Forelimb muscle (tissue), 1 donor: ENCODE measurements around the gene BTBD7. TPM values are rescaled to one million over a fixed set of nuclear protein-coding genes. Genes with fewer than 3 reads are reported as not detected.
A peak's percentile ranks its signal among the peaks of the same experiment; 100 is the strongest.
"Not testable (repeated sequence)": the region's sequence is repeated elsewhere in the genome, so short reads cannot be mapped to it uniquely, and the experiment has no call there.

Experiments used
- DNase-seq: peaks from one replicate; pipeline ENCODE4 v3.0.0-alpha.2; 2013; ENCODE audit warnings: low read depth
- polyA plus RNA-seq: library from polyadenylated mRNA; unstranded; fragments of 120-200 nt; gene quantifications from one replicate; pipeline ENCODE4 v1.2.1, GENCODE V29; 2013; ENCODE audit not compliant: insufficient read length

The BTBD7 gene
- polyA plus RNA-seq, result 19.3 TPM

- DNase-seq, result peak; percentile 85
Observed at GRCh38 chr14:93332853-93333630, at the start of gene BTBD7. Gene BTBD7, minus strand, starts transcription at chr14:93333036. Its CDS starts 36,985 bp downstream, at chr14:93296051.

GRCh38 chr14:93381644-93382043 is 48.8 kb upstream of the BTBD7 start:
- no peak for DNase-seq

DNA sequence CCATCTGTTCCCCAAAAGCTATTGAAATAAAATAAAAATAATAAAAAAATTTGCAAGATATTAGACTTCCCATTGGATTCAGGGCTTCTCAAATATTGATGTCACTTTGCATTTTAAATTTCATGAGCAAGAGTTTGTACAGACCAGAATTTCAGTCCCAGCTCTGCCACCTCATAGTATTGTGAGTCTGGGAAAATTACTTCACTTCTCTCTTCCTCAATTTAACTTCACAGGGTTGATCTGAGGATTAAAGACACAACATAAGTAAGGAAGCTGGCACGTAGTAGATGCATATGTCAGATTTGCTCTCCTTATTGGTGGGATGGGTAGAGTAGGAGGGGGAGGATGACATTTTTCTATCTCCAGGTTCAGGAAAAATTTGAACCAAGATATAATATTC is 47.0 kb upstream of the BTBD7 start:
- no peak for DNase-seq

DNA sequence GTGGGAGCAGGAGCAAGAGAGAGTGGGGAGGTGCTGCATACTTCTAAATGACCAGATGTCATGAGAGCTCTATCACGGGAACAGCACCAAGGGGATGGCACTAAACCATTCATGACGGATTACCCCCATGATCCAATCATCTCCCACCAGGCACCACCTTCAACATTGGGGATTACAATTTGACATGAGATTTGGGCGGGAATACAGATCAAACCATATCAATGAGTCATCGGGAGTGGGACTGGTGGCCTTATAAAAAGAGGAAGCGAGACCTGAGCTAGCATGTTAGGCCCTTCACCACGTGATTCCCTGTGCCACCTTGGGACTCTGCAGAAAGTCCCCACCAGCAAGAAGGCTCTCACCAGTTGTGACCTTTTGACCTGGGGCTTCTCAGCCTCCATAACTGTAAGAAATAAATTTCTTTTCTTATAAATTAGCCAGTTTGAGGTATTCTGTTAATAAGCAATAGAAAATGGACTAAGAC is 42.9 kb upstream of the BTBD7 start:
- no peak for DNase-seq

DNA sequence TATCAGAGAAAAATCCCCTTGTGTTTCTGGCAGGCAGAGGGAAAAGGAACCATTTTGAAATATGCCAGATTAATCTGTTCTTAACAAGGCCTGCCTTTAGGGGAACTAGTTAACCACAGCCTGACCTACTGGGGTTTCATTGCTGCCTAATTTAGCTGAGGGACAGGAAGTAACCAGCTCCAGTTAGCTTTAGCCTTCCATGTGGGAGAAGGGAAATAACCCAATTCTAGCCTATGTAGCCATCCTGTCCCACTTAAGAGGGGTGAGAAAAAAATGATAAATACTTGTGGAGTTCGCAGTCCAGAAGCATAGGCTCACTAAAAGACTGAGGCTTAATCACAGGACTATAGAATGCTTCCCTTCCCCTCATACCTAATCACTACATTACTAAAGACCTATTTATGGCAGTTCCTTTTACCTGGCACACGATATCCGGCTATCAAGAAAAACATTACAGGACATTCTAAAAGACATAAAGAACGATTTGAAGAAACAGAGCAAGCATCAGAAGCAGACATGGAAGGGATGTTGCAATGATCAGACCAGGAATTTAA is 37.0 kb upstream of the BTBD7 start:
- no peak for DNase-seq

- no peak for DNase-seq
Observed at GRCh38 chr14:93368996-93369712, 36.3 kb upstream of the BTBD7 start.

GRCh38 chr14:93354873-93355272 is 22.0 kb upstream of the BTBD7 start:
- not testable (repeated sequence) for DNase-seq

- no peak for DNase-seq
Observed at GRCh38 chr14:93348292-93348691, 15.5 kb upstream of the BTBD7 start.

GRCh38 chr14:93347850-93348249 is 15.0 kb upstream of the BTBD7 start:
- DNase-seq, result no peak

- DNase-seq, result no peak
Observed at GRCh38 chr14:93346926-93347721, 14.3 kb upstream of the BTBD7 start, which contains the start of gene COX8C. Gene COX8C, plus strand, starts transcription at chr14:93347182. Its CDS starts 87 bp downstream, at chr14:93347269.

GRCh38 chr14:93343797-93344196 is 11.0 kb upstream of the BTBD7 start:
- no peak for DNase-seq

GRCh38 chr14:93343266-93343665 is 10.4 kb upstream of the BTBD7 start:
- DNase-seq, result no peak

- DNase-seq, result no peak
Observed at GRCh38 chr14:93337884-93338283, 5.0 kb upstream of the BTBD7 start.

DNA sequence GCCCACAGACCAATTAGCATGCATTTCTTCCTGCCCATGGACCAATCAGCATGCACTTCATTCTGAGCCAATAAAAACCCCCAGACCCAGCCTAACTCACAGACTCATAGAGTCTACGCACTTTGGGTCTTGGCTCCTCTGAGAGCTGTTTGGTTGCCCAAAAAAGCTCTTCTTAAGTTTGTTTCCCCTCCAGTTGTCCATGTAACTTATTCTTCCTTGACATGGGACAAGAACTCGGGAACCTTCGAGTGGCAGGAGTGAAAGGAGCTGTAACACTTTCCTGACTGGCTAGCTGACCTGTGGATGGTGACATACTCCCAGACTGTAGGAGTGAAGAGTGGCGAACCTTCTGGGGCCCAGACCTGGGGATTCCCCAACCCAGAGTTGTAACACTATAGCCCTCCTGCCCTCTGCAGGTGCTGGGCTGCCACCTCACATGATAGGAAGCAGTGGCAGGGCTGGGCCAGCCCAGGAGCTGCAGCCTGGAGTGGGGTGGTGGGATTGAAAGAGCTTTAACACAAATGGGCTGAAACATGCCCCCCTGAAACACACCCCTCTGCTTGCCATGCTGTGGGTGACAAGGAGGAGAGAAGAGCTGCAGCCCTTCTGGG is 4.4 kb upstream of the BTBD7 start:
- DNase-seq, result no peak

DNA sequence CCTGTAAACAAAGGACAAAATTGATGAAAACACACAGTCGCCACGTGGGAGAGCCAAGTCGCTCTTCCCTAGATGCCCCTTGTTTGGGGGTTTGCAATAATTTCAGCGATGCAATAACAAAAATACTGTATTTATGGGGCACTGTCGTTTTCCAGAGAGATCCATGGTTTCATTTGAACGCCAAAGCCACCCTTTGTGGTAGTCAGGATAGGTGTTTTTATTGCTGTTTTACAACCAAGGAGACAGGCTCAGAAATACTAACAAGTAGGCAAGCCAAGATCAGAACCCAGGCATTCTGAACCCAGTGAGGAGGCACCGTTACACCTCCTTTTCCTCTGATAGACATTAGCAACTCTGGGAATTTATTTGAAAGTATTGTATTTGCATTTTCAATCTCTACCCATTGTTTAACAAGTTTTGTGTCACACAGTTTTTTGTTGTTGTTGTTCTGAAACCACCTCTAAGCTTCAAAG is 831 bp upstream of the BTBD7 start:
- no peak for DNase-seq

DNA sequence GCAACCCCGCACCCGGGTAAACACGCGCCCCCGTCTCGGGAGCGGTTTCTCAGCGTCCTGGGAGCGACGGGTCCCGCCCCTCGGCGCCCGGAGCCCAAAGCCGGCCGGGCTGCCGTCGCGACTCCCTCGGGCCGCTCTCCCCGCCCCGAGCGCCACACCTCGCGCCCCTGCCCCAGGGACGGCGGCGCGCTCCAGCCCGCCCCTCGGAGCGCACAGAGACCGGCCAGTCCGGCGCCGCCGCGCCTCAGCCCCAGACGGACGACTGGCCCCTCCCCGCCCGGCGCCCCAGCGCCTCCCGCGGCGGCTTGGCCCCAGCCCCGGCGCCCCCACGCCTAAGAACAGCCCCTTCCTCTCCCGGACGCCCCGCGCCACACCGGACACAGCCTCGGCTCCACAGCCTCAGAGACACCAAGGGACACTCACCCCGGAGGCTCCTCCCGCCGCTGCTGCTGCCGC is 411 bp downstream of the BTBD7 start:
- DNase-seq, result no peak

- DNase-seq, result no peak
Observed at GRCh38 chr14:93331728-93332396, 974 bp downstream of the BTBD7 start.

GRCh38 chr14:93331002-93331727 is 1.7 kb downstream of the BTBD7 start:
- DNase-seq, result no peak

GRCh38 chr14:93330609-93331000 is 2.2 kb downstream of the BTBD7 start:
- no peak for DNase-seq
